Measurements from ENCODE around the gene PCMTD2.

PCMTD2 gene

DNA sequence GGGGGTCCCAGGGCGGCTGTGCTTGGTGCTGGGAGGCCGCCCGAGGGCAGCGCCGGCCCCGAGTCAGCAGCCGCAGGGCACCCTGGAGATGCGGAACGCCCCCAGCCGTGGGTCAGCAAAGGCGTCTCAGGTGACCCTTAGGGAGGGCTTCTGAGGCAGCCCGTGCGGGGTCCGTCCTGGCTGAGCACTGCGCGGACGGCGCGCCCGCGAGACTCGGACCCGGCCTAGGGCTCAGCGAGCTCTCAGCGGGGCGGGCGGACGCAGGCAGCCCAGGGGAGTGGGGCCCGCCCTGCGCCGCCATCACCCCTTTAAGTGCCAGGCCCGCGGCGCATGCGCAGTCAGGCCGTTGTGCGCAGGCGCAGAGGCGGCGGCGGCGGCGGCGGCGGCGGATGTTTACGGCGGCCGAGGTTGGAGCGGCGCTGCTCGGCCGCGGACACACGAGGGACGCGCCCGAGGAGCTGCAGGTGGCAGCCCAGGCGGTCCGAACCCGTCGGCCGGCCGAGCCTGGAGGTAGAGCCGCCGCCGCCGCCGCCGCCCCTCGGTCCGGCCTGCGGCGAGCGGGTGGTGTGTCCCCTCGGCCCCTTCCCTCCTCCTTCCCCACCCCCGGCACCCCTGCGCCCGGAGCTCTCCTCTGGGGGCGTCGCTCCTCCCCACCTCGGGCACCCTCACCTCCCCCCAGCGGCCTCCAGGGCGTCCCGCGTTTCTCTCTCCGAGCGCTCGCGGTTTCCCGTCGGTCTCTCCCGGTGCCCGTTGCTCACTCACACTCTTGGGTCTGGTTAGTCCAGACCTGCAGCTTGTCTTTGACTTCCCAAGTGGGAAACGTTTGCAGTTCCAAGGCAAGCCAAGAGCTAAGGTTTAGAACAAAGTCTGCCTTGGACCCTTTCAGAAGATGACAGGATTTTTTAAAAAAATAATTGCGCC is at the start of gene PCMTD2:
TSS of gene PCMTD2 (plus strand) at position 388 of the 921 bp plus-strand sequence. CDS start 4,218 bp downstream, outside the sequence.
- DNase-seq (ENCODE audit: low read depth, low spot score): peak; percentile 66

DNA sequence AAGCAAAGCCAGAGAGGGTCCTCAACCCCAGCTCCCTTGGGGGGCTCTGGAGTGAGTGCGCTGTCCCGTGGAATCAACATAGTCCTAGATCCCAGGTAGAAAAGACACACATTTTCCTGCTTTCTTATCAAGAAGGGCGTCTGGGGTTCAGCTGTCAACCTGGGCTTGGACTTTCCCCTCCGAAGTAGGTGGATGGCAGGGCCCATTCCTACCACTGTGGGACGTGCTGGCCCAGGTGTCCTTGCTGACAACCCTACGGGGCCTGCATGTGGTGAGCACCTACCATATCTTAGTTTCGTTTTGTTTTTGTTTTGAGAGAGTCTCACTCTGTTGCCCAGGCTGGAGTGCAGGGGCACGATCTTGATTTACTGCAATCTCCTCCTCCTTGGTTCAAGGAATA is 48.9 kb upstream of the PCMTD2 start:
- DNase-seq (ENCODE audit: low read depth, low spot score): no peak

DNA sequence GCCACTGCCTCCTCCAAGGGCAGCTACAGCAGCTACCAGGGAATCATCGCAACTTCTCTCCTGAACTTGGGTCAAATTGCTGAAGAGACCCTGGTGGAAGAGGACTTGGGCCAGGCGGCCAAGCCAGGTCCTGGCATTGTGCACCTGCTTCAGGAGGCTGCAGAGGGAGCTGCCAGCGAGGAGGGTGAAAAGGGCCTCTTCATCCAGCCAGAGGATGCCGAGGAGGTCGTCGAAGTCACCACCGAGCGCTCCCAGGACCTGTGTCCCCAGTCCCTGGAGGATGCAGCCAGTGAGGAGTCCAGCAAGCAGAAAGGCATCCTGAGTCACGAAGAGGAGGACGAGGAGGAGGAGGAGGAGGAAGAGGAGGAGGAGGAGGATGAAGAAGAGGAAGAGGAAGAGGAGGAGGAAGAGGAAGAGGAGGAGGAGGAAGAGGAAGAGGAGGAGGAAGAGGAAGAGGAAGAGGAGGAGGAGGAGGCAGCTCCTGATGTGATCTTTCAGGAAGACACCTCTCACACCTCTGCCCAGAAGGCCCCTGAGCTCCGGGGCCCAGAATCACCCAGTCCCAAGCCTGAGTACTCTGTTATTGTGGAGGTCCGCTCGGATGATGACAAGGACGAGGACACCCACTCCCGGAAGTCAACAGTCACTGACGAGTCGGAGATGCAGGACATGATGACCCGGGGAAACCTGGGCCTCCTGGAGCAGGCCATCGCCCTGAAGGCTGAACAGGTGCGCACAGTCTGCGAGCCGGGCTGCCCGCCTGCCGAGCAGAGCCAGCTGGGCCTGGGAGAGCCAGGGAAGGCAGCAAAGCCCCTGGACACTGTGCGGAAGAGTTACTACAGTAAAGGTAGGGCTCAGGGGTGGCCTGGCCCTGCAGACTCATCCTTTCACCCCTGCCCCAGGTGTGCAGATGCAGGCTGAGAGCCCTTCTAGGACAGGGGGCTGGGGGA is 47.6 kb upstream of the PCMTD2 start:
- no peak for DNase-seq (ENCODE audit: low read depth, low spot score)

DNA sequence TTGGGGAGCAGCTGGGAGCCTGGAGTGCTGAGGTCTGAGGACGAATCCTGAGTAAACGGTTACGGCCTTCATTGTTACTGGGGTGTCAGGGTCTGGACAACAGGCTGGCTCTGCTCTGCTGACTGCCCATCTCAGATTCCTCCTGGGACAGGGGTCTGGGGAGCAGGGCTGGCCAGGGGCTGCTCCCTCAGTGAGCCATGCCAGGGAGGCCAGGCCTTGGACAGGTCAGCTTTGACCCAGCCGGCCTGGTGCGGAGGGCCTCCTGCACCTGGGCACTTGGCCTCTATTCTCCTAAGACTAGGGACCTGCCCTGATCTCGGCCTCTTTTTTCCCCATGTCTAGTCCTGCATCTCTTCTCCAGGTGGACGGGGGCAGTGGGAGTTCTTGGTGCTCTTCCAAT is 46.4 kb upstream of the PCMTD2 start:
- DNase-seq (ENCODE audit: low read depth, low spot score): no peak

DNA sequence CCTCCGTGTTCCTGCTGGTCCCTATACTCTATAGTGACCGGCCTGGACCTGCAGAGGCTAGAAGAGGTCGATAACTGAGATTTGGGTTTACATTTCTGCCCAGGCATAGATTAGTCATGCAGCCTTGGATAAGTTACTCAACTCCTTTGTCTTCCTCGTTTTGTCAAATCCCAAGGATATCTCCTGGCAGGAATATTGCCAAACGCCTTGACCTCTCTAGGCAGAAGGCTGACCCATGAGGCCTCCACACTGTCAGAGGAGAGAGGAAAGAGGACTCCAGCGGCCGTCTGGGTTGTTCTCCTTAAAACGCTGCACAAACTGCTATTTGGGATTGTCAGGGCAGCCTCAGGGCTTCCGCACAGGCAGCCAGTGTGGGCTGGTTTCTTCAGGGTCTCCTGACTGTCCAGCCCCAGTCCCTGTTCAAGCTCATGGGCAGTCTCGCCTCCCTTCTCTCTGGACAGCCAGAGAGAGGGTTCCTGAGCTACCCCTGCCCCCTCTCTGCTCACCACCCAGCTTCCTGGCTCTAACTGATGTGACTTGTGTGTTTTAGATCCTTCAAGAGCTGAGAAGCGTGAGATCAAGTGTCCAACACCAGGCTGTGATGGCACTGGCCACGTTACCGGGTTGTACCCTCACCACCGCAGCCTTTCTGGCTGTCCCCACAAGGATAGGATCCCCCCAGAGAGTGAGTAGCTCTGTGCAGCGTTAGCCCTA is 44.7 kb upstream of the PCMTD2 start:
- no peak for DNase-seq (ENCODE audit: low read depth, low spot score)

DNA sequence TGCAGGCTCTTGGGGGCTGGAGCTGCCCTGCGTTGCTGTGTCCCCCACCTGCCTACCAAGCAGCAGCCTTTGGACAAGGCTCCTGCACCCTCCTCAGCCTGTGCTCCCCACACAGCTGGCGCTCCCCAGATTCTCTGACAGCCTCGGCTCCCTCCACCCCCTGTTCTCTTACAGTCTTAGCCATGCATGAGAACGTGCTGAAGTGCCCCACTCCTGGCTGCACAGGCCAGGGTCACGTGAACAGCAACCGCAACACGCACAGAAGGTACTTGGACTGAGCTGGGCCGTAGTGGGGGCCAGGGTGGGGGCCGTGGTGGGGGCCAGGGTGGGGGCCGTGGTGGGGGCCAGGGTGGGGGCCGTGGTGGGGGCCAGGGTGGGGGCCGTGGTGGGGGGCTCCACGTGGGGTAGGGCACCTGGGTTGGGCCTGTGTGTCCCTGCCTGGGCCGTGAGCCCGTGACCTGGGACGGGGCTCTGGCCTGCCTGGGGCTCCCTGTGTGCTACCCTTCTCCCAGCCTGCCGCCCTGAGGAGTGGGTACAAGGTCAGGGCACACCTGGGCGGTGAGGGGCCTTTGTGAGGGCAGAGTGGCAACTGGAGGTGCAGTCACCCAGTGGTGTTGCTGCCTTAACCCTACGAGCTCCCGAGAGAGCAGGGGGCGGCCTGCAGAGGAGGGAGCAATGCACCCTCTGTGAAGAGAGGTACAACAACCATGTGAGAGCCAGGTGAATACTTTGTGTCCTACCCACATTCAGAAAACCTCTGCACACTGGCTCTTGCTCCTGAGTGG is 43.5 kb upstream of the PCMTD2 start:
- no peak for DNase-seq (ENCODE audit: low read depth, low spot score)

DNA sequence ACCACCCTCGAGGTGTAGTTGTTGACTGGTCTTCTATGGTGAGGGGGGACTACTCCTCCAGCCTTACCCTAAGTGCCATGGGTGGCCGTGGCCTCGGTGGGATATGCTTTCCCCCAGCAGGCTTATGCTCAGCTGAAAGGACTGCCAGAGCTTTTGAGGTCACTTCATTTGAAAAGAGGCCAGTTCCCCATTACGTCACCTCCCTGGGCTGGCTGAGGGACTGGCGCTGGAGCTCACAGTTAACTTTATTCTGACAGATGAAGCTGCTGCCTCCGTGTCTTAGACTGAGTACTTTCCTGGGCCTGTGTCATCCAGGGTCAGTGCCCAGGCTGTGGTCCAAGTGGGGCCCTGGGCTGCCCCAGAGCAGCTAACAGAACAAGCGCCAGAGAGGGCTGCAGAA is 42.8 kb upstream of the PCMTD2 start:
- DNase-seq (ENCODE audit: low read depth, low spot score): no peak

DNA sequence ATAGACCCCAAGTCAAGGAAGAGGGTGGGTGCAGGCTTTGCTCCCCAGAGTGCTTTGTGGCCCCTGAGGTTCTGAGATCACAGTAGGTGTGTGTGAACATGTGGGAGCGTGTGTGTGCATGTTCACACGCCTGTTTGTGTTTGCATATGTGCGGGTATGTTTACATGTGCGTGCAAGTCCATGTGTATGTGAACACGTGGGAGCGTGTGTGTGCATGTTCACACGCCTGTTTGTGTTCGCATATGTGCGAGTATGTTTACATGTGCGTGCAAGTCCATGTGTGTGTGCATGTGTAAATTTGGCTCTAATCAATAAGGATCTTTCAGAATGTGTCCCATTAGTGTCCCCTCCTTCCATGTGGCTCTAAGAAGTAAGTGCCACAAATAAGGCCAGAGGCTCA is 41.4 kb upstream of the PCMTD2 start:
- DNase-seq (ENCODE audit: low read depth, low spot score): no peak

DNA sequence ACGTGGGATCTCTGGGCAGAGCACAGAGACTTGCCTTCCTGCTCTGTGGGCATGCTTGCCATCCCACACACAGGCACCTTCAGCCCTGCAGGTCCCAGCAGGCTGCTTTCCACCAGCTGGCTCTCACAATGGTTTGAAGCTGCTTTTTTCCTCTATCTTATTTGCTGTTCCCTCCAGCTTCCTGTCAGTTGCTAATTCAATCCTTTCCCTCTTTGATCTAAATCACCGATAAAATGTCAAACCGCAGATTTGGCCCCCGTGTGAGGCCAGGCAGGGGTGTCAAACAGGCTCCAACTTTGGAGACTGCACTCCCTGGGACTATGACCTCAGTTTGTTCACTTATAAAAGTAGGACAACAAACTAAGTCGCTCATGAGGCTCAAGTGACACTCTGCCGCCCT is 40.6 kb upstream of the PCMTD2 start:
- no peak for DNase-seq (ENCODE audit: low read depth, low spot score)

DNA sequence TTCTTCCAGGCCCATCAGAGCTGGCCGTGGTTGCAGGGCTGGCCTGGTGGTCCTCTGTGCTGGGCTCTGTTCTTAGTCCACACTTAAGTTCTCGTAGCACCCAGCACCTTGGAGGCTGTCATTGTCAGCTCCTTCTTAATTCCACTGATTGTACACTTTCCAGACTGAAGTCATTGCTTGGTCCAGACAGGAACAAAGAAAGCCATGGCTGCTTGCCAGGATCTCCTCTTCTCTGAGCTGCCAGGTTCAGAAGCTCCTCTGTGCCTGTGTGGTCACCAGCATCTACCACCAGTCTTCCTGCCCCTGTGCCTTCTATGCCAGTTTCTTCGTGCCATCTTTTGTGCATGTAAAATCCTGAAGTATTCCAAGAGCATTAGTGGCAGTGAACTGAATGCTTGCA is 39.5 kb upstream of the PCMTD2 start:
- DNase-seq (ENCODE audit: low read depth, low spot score): no peak

DNA sequence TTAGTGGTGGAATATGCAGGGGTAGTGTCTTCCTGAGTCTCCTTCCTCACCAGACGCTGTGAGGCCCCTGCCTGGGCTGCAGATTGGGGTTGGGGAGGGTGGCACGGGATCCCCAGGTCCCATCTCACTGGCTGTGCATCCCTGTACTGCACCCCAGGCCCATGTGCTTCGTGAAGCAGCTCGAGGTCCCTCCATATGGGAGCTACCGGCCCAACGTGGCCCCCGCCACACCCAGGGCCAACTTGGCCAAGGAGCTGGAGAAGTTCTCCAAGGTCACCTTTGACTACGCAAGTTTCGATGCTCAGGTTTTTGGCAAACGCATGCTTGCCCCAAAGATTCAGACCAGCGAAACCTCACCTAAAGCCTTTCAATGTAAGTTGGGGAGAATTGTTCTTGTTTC is 38.6 kb upstream of the PCMTD2 start:
- no peak for DNase-seq (ENCODE audit: low read depth, low spot score)

DNA sequence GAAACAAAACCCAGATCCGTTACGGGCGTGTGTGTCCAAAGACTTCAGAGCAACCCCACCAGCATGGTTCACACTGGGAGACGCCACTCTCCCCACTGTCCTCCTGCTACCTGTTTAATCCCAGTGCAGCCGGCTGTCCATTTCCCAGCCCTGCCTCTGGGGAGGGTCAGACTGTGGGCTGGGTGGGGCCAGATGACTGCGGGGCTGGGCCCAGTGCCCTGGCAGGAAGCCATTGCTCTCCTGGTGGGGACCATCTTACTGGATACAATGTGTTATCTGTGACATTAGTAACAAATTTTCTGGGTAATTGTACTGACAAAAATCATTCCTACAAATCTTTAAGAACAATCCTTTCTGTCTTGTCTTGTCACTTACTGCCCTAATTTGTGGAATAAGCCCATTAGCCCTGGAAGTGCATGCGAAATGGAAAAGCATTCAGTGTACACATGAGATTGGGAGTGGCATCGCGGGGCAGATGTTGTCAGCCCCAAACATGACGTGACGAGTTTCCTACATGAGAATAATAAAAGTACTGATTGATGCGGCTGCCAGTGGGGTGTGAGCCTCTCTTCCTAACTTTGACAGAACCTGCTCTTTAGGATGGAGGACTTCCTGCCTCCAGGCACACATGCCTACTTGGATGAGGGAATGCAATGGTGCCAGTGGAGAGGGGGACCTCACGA is 37.9 kb upstream of the PCMTD2 start:
- DNase-seq (ENCODE audit: low read depth, low spot score): no peak

DNA sequence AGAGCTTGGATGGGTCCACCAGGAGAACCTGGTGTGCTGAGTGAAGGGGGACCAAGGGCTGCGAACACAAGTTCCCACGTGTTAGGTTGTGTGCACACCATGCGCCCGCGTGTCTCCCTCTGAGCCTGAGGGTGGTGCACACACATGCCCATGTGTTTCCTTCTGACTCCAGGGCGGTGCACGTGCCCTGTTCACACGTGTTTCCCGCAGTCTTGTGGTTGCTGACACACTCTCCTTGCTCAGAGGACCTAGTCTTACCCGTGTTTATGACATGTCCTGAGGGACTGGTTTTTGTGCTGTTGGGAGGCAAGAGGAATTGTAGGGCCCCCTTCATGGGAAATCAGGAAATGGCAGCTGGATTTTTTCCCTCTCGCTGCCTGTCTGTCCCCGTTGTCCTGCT is 36.3 kb upstream of the PCMTD2 start:
- DNase-seq (ENCODE audit: low read depth, low spot score): no peak

DNA sequence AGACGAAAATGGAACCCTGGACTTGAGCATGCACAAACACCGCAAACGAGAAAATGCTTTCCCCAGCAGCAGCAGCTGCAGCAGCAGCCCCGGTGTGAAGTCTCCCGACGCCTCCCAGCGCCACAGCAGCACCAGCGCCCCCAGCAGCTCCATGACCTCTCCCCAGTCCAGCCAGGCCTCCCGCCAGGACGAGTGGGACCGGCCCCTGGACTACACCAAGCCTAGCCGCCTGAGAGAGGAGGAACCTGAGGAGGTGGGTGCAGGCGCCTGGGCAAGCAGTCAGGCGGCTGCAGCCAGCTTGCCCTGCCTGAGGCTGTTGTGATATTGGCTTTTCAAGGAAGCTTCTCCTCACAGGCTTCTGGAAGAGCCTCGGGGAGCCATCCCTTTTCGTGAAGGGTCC is 35.8 kb upstream of the PCMTD2 start:
- DNase-seq (ENCODE audit: low read depth, low spot score): no peak

DNA sequence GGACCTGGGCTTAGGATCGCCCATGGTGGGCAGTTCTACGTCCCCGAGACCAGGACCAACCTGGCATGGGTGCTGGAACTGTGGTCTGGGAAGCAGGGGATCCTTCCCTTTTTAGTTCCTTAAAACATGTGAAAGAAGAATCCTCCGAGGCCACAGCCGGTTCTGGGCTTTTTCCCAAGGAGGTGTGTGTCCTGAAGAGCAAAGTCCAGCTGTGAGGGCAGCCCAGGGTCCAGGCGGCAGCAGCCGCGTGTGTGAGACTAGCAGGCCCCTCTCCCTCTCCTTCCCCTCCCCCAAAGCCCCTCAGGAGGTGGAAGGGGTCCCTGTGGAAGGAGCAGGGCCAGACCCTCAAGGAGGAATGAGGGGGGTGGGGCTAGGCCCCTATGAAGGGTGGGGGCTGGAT is 35.1 kb upstream of the PCMTD2 start:
- no peak for DNase-seq (ENCODE audit: low read depth, low spot score)

DNA sequence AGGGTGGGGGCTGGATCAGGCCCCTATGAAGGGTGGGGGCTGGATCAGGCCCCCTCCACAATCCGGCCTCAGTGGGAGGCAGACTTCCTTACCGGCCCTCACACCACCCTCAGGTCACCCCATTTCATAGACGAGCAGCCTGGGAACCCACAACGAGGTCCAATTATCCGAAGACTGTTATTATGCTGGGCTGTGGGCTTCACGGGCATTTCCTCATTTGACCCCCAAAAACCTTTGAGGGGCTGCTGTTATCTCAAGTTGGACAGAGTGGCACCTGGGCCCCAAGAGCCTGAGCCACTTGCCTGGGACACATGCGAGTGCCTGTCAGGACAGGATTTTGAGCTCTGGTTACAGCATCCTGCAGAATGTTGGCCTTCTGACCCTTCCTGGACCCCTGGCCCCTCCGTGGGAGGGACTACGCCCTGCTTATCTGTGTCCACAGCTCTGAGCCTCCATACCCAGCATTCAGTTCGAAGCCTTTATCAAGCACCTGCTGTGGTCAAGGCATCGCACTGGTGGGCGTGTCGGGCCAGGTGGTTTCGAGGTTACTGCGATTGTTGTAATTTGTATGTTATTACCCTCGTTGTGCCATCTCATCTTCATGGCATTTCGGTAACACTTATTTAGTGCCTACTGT is 34.5 kb upstream of the PCMTD2 start:
- no peak for DNase-seq (ENCODE audit: low read depth, low spot score)

DNA sequence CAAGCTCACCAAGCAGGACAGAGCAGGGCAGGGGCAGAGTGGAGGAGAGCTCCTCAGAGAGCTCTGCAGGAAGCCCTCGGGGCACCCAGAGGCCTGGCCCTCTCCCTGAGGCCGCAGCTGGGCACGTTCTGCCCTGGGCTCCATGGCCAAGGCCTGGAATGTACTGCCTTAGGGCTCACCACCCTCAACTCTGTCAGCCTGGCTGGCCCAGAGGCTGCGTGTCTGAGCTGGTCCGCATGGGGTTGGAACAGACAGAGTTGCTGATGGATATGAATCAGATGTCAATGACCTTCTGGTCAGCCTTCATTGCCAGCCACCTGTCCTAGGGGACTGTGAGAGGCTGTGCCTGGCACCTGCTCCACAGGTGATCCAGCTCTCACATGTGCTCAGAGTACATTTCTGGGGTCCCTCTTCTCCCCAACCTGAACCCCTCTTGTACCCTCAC is 33.2 kb upstream of the PCMTD2 start:
- no peak for DNase-seq (ENCODE audit: low read depth, low spot score)

DNA sequence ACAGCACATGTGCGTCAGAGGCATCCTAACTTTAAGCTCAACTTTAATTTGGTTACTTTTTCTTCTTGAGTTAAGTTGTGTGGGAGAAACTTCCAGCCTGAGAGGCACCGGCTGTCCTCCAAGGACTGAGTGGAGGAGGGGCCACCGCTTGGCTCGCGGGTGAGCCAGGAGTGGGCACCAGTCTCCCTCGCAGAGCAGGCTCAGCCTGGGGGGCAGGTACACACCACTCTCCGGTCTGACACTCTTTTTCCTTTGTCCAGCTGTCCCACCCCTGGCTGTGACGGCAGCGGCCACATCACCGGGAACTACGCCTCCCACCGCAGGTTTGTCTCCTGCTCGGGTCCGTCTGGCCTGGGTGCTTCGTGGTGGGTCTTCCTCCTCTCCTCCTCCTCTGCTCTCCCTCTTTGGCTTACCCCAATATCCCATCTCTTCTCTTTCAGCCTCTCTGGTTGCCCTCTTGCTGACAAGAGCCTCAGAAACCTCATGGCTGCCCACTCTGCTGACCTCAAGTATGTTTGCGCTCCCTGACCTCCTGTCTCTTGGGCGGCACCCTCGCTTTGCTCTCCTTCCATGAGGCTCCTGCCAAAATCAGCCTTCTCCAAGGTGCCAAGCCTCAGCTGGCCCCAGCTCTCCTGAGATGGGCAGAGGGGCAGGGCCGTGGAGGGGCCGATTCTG is 32.6 kb upstream of the PCMTD2 start:
- no peak for DNase-seq (ENCODE audit: low read depth, low spot score)

DNA sequence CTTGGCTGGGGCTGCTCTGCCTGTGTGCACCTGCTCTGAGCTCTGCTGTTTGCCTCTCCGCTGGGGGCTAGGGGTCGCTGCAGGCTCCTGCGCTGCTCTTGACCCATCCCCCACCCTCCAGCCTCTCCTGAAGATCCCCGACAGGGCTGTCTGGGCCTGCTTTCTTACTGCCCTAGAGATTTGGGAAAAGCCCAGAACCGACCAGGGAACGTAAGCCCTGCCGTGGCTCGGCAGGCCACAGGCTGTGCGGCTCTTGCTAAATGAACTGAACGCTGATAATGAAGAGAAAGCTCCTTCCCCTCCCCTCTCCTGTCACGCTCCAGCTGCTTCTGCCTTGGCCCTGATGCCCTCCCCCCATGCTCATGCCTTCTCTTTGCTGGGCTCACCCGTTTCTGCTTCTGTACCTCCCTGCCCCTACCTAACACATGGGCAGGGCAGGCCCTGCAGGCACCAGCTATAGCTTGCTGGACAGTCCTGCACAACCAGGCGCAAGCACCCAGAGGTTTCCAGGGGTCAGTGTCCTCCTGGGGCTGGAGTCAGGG is 32.0 kb upstream of the PCMTD2 start:
- DNase-seq (ENCODE audit: low read depth, low spot score): no peak

Data from activated CD4-positive, CD25-positive, alpha-beta regulatory T cell treated with anti-CD3 and anti-CD28 coated beads, Interleukin-2, amount 50 U/mL, for 16 hours (primary cell).